NCI-H2107 treated with DMSO at 0.1 percent for 48 hours (cell line): ENCODE results near the gene MED9.

ENCODE experiments used
- DNase-seq: peaks from one replicate; lab custom pipeline; 2025; ENCODE audit not compliant: unreplicated experiment; lab: John Stamatoyannopoulos, UW

MED9 gene

GRCh38 chr17:17503566-17504130 lies 26.8 kb downstream of the MED9 start:
- no peak for DNase-seq

- DNase-seq = no peak
Observed at GRCh38 chr17:17504341-17505140, 27.7 kb downstream of the MED9 start.

DNA sequence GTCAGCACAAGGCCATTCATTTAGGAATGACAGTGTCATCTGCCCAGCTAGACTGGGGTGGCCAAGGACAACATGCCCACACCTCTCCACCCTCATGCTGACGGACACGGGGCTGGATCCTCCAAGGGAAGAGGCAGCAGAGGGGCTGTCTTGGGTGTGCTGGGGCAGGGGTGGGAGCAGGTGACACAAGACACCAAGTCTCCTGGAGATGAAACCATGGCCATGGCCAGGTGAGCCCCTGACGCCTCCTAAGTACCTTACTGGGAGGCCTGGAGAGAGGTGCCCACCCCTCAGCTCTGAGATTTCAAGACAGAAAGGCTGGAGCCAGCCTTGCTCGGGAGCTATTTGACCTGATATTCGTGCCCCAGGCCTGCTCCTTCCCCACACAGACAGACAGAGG lies 28.4 kb downstream of the MED9 start:
- DNase-seq = no peak

- no peak for DNase-seq
Observed at GRCh38 chr17:17505610-17506171, 28.9 kb downstream of the MED9 start.

- no peak for DNase-seq
Observed at GRCh38 chr17:17506181-17506741, 29.5 kb downstream of the MED9 start.

DNA sequence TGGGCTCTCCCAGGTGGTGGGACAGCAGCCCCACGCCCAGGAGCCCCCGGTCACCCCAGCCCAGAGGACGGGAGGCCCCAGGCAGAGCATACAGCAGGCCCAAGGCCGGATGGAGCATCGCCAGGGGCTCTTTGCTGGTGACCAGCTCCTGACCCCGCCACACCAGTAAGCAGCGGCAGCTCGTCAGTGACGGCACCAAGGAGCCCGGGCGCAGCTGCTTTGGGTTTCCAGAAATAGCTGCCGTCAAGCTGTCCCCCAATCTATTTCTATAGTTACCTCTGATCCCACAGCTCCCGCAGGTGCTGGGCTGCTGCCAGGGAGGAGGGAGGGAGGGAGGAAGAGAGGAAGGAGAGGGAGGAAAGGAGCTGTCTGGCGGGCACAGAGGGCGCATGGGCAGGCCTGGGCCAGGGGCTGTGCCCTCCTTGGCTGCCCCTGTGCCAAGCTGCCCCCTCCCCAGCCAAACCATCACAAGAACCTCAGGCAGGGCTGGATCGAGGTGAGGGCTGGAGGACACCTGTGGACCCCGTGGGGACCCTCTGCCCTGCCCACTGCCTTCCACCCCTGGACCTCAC lies 30.2 kb downstream of the MED9 start:
- peak; percentile 62 for DNase-seq

DNA sequence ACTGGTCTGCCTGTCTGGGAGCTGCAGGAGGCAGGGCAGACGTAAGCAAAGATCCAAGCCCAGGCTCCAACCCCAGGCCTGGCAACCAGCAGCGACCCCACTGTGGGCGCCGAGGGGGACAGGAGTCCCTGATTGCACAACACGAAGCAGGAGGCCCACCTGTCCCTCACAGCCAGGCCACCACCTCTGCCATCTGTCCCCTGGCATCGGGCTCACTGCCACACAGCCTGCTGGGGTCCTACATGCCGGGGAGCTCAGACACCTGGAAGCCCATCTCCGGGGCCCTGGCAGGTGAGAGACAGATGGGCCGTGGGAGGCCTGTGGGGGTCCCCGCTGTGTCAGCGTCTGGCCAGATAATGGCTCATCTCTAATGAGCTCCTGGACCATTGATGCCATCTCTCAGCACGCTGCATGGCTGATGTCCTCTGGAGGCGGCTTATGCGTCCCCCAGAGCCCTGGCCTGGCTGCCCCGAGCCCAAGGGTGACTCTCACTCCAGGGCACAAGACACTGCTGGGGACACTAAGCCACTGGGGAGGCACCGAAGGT lies 30.7 kb downstream of the MED9 start:
- DNase-seq = no peak

- no peak for DNase-seq
Observed at GRCh38 chr17:17508019-17508535, 31.3 kb downstream of the MED9 start.

GRCh38 chr17:17508646-17509591 lies 32.1 kb downstream of the MED9 start:
- DNase-seq = no peak

DNA sequence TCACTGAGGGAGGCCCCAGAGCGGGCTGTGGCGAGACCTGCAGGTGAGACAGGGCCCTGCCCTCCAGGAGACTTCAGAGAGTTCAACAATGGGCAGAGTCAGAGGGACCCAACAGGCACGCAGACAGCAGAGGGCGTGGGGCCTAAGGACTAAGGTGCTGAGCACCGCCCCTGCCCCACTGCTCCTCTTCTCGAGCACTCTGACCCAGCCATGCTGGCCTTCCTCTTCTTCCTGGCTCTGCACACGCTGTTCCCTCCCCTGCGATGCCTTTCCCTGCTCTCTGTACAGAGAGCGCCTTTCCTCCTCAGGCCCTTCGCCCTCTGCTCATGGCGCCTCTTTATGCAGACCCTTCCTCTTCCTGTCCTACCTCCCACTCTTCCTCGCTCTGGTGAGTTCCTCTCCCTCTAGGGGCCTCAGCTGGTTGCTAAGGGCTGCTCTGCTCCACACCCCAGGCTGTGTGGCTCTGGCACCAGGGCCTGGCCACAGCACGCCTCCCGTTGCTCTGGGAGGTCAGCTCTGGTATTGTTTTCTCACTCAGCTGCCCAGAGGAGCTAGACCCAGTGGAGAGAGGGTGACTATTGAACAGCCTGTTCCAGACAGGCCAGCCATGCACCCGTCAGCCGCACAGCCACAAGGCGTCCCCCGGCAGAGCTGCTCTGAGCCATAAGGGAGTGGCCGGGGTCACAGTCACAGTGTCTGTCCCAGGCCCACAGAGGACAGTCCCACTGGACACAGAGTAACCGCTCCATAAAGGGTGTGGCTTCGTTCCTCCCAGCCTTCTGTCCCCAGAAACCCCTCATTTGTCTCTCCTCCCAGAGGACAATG lies 33.0 kb downstream of the MED9 start:
- no peak for DNase-seq

- no peak for DNase-seq
Observed at GRCh38 chr17:17510456-17511292, 33.9 kb downstream of the MED9 start.

DNA sequence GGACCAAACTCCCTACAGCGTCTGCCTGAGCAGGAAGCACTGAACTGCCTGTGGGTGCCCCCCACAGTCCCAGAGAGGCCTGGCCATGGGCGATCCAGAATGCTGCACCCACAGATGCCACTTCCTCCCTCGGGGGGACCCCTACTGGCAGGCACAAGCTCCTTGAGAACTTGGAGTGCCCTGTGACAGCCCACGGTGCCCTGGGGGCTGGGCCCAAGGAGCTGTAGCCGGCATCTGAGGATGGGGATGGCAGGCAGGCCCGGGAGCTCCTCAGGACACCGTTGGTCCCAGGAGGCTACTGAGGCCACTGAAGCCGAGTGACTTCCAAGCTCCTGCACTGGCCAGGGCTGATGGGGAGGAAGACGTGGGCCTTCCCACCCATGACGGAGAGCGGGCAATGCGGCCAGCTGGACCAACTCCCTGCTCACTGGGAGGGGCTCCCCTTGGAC lies 34.5 kb downstream of the MED9 start:
- no peak for DNase-seq

DNA sequence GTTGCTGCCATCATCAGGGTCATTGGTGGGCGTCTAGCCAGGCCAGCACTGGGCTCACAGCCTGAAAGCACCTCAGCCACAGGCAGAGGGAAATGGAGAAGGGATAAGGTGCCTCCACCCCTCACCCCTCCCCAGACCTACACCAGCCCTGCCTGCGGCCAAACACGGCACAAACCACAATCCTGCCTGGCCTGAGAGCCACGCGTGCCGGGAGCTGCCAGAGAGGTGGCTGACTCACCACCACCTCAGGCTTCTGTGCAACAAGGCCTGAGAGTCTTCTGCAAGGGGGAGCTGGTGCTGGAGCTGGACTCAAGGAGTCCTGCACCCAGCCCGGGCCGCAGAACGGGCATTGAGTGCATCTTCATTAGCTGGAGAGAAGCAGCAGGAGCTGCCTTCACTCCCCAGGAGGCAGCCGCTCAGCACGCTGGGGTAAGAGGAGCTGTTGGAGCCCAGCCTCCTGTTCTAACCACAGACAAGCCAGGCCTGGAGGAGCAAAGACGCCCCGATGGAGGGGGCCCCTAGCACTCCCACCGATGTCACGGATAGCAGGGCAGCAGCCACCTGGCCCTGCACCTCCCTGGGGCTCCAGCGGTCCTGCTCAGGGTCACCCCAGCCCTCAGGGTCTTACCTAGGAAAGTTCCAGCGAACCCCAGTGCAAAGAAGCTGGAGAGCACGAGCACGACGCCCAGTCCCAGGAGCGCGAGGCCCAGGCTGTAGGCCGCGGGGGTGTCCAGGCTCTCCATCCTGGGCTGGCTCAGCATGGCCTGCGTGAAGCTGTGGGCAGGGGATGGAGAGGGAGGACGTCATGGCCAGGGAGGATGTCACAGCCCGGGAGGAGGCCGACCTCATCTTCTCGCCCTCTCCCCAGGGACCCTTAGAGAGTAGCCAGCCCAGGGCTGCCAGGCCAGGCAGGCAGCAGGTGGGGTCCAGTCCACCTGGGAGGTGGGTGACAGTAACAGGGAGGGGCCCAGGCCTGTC lies 35.4 kb downstream of the MED9 start:
- DNase-seq = no peak

DNA sequence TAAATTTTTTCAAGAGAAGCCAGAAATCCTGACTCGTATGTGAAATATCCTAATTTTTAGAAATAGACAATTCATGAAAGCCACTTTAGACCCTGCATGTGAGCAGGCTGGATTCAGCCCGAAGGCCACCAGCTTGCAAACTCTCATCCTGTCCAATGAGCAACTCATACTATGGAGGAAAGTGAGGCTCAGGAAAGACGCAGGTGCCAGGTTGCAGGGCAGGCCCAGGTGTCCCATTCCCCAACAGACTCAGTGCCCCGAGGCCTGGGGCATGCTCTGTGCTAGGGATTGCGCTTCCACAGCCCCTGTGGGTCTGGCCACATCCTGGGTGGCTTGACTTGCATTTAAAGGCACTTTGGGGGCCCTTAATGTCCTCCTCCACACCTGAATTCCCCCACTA lies 36.1 kb downstream of the MED9 start:
- DNase-seq = no peak

DNA sequence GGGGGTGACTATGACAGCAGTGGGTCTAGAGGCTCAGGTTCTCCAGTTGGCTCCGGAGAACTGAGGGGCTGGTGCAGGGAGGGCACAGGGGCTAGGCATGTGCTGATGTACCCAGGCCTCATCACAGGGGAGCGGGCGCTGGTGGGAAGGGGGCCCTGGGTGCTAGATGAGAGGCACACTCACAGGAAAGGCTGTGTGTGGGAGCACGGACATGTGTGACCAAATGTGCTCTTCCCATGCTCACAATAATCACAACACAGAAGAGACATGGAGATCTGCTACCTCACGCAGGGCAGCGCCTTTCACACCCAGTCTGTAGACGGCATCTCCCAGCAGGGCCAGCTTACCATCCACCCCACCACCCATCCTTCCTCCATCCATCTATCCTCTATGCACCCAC lies 36.8 kb downstream of the MED9 start:
- no peak for DNase-seq

DNA sequence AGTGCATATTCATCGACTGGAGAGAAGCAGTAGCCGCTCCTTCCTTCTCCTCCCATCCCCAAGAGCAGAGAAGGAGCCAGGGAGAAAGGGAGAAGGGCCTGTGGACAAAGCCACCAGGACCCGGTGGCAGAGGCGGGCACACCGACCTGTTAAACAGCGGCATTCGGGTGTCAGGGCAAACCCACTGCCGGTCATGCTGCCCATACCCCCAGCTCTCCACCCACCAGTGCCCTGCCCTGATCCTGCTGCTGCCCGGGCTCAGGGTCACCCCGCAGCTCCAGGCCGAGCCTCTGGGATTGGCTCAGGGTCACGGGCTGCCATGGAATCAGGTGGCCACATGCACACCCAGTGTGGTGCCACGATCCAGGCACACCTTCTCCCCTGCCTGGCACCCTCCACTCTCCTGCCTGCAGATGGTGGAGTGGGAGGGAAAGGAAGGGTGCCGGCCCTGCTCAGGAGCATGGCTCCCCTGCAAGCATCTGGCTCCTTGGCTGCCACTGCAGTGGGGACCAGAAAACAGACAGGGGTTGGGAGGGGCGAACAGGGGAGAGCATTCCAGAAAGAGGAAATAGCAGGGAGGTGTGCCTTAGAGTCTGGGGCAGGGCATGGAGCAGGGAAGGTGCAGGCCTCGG lies 37.7 kb downstream of the MED9 start:
- DNase-seq = no peak
